ENCODE results near the gene TMEM254. TPM values are rescaled to one million over a fixed set of nuclear protein-coding genes. Genes with fewer than 3 reads are reported as not detected.
"Not testable (repeated sequence)": the region's sequence is repeated elsewhere in the genome, so short reads cannot be mapped to it uniquely, and the experiment has no call there.

TMEM254 gene
- total and polyA plus RNA-seq, 2 of the 13 experiments (the other 11 are each of a cell fraction or from before 2014, with no cell fraction given), result 11.2 to 39.0 TPM

- WGBS (ENCODE audit: low lambda C conversion rate), result 21% methylated on average over 6 of the region's 6 CpGs
- Histone ChIP-seq H3K36me3 (replicated peaks in 1 of 2; ENCODE audit: control insufficient read depth in 1 of 2, insufficient read depth in 2 of 2, low read length in 2 of 2) (no peaks in the 10 kb centered on the region), H3K4me2 (ENCODE audit: low read depth, low read length) (0 out of 2 replicates have a peak overlapping the region, but pooled peaks have one; percentile 57), H3K79me2 (ENCODE audit: insufficient read depth, low read length) (no peaks in the 10 kb centered on the region), H3K9me3 (ENCODE audit: low read length) (no peaks in the 10 kb centered on the region), H3K9ac (ENCODE audit: insufficient read depth, low read depth, low read length) (no peak overlapping the region), H3K4me3 (replicated peaks in 1 of 3; ENCODE audit: insufficient read depth in 1 of 3, low read depth in 2 of 3, low read length in 3 of 3) (no peak overlapping the region), H3K4me1 (ENCODE audit: insufficient read depth, low read length) (0 out of 2 replicates have a peak, but pooled peaks cover 5% of the 10 kb centered on the region), H3K27me3 (ENCODE audit: control insufficient read depth in 1 of 2, insufficient read depth in 2 of 2, low read length in 2 of 2) (peaks cover 9 to 30% of the 10 kb centered on the region in 2 experiments), H2AFZ (ENCODE audit: low read length) (no peak overlapping the region), H4K20me1 (ENCODE audit: insufficient read depth, low read length) (no peaks in the 10 kb centered on the region), H3K27ac (ENCODE audit: extremely low read length, insufficient read depth, low read length) (no peak overlapping the region)
- ChIA-PET CTCF (ENCODE audit: low intra/inter-chr PET ratio, low total read pairs) (no interaction called here), POLR2A (no interaction called here)
- FAIRE-seq (no peak), ATAC-seq (no peak), DNase-seq (ENCODE audit: low spot score) (no peak)
- in situ Hi-C loops (cut with HindIII; ENCODE audit: extremely low pct_ligation_motif_present, low pct_unique_long_range_greater_than_20kb) (no loop called here), intact Hi-C loops (cut with micrococcal nuclease; ENCODE audit: unreplicated experiment) (no loop called here)
- TF ChIP-seq FOXC1 (CRISPR knock-in tag; IDR thresholded peaks at IDR 0.05; ENCODE audit: borderline replicate concordance), result no peak
- TF ChIP-seq ZNF101 (CRISPR knock-in tag; IDR thresholded peaks at IDR 0.05; ENCODE audit: borderline replicate concordance, low read depth), result no peak
- no peak for TF ChIP-seq ZSCAN9 (CRISPR knock-in tag; IDR thresholded peaks at IDR 0.05; ENCODE audit: borderline replicate concordance)
- no peak for TF ChIP-seq IRF9 (CRISPR knock-in tag; IDR thresholded peaks at IDR 0.05; ENCODE audit: borderline replicate concordance)
- no peak for TF ChIP-seq HMG20B (CRISPR knock-in tag; conservative IDR thresholded peaks at IDR 0.05)
- no peak for TF ChIP-seq NCOR1 (IDR thresholded peaks at IDR 0.05; ENCODE audit: borderline replicate concordance, low read length)
- TF ChIP-seq MEF2D (CRISPR knock-in tag; IDR thresholded peaks at IDR 0.05), result no peak
- no peak for TF ChIP-seq NFE2L1 (CRISPR knock-in tag; IDR thresholded peaks at IDR 0.05; ENCODE audit: borderline replicate concordance)
- TF ChIP-seq ZSCAN12 (CRISPR knock-in tag; IDR thresholded peaks at IDR 0.05), result no peak
- no peak for TF ChIP-seq ISX (CRISPR knock-in tag; conservative IDR thresholded peaks at IDR 0.05)
- no peak for TF ChIP-seq TEAD2 (CRISPR knock-in tag; IDR thresholded peaks at IDR 0.05)
- no peak for TF ChIP-seq ZEB1 (IDR thresholded peaks at IDR 0.05; ENCODE audit: insufficient replicate concordance, low read depth)
- no peak for TF ChIP-seq ESRRA (CRISPR knock-in tag; IDR thresholded peaks at IDR 0.05; ENCODE audit: low read depth)
- no TSS peak for BruUV-seq (replicated peaks)
Observed at GRCh38 chr10:80133206-80133605, 54.7 kb downstream of the TMEM254 start.

GRCh38 chr10:80133687-80134086 lies 55.2 kb downstream of the TMEM254 start:
- in situ Hi-C loops (cut with HindIII; ENCODE audit: extremely low pct_ligation_motif_present, low pct_unique_long_range_greater_than_20kb), result not testable (repeated sequence)

More at GRCh38 chr10:80133687-80134086, 55.2 kb downstream of the TMEM254 start:
- DNase-seq (ENCODE audit: low spot score); ATAC-seq; H3K4me2 ChIP-seq (ENCODE audit: low read depth, low read length); FAIRE-seq; H3K36me3 ChIP-seq (replicated peaks in 1 of 2; ENCODE audit: control insufficient read depth in 1 of 2, insufficient read depth in 2 of 2, low read length in 2 of 2); CTCF ChIA-PET (ENCODE audit: low intra/inter-chr PET ratio, low total read pairs); H2AFZ ChIP-seq (ENCODE audit: low read length); H3K79me2 ChIP-seq (ENCODE audit: insufficient read depth, low read length); H3K4me3 ChIP-seq (replicated peaks in 1 of 3; ENCODE audit: insufficient read depth in 1 of 3, low read depth in 2 of 3, low read length in 3 of 3); H3K9ac ChIP-seq (ENCODE audit: insufficient read depth, low read depth, low read length); BruUV-seq (replicated peaks); H3K4me1 ChIP-seq (ENCODE audit: insufficient read depth, low read length); POLR2A ChIA-PET; H3K9me3 ChIP-seq (ENCODE audit: low read length); intact Hi-C loops (cut with micrococcal nuclease; ENCODE audit: unreplicated experiment); H4K20me1 ChIP-seq (ENCODE audit: insufficient read depth, low read length); H3K27ac ChIP-seq (ENCODE audit: extremely low read length, insufficient read depth, low read length): not testable (repeated sequence)
- WGBS (ENCODE audit: low lambda C conversion rate), result 81% methylated on average over 9 of the region's 9 CpGs
- H3K27me3 ChIP-seq (ENCODE audit: control insufficient read depth in 1 of 2, insufficient read depth in 2 of 2, low read length in 2 of 2), result peaks cover 9 to 30% of the 10 kb centered on the region in 2 experiments
